Activated naive CD4-positive, alpha-beta T cell treated with anti-CD3 and anti-CD28 coated beads, Interleukin-2, amount 50 U/mL, for 24 hours (primary cell): ENCODE measurements around the gene SELENOO.

Experiments
- H3K27ac Mint-ChIP-seq: one replicate; pipeline ENCODE4 v1.8.0; 2021; ENCODE audit warnings: mild to moderate bottlenecking, mixed read lengths
- H3K27me3 Mint-ChIP-seq: one replicate; pipeline ENCODE4 v1.8.0; 2021; ENCODE audit warnings: mixed read lengths
- H3K36me3 Mint-ChIP-seq: one replicate; pipeline ENCODE4 v1.8.0; 2021; ENCODE audit warnings: mixed read lengths
- H3K4me1 Mint-ChIP-seq: one replicate; pipeline ENCODE4 v1.8.0; 2021; ENCODE audit warnings: mixed read lengths
- H3K4me3 Mint-ChIP-seq: one replicate; pipeline ENCODE4 v1.8.0; 2021; ENCODE audit warnings: mild to moderate bottlenecking, mixed read lengths
- H3K9me3 Mint-ChIP-seq: one replicate; pipeline ENCODE4 v1.8.0; 2021; ENCODE audit warnings: mixed read lengths

SELENOO gene

GRCh38 chr22:50178871-50179869 lies 21.6 kb upstream of the SELENOO start:
- Mint-ChIP-seq H3K4me1 (peaks cover 3% of the 10 kb centered on the region), H3K36me3 (no peaks in the 10 kb centered on the region), H3K9me3 (no peaks in the 10 kb centered on the region), H3K27me3 (peaks cover 2% of the 10 kb centered on the region), H3K27ac (no peak overlapping the region), H3K4me3 (no peak overlapping the region)

- Mint-ChIP-seq H3K4me1 (peaks cover 6% of the 10 kb centered on the region), H3K27ac (no peak overlapping the region), H3K4me3 (no peak overlapping the region), H3K9me3 (no peaks in the 10 kb centered on the region), H3K27me3 (peaks cover 2% of the 10 kb centered on the region), H3K36me3 (no peaks in the 10 kb centered on the region)
Observed at GRCh38 chr22:50179937-50180726, 20.7 kb upstream of the SELENOO start.

- Mint-ChIP-seq H3K27ac (no peak overlapping the region), H3K4me3 (no peak overlapping the region), H3K27me3 (peaks cover 2% of the 10 kb centered on the region), H3K4me1 (peaks cover 9% of the 10 kb centered on the region), H3K9me3 (no peaks in the 10 kb centered on the region), H3K36me3 (no peaks in the 10 kb centered on the region)
Observed at GRCh38 chr22:50180727-50181521, 19.9 kb upstream of the SELENOO start.

- no peaks in the 10 kb centered on the region for H3K9me3 Mint-ChIP-seq
- peaks cover 15% of the 10 kb centered on the region for H3K4me1 Mint-ChIP-seq
- H3K4me3 Mint-ChIP-seq: no peak overlapping the region
- H3K27ac Mint-ChIP-seq: no peak overlapping the region
- peaks cover 2% of the 10 kb centered on the region for H3K27me3 Mint-ChIP-seq
- peaks cover 1% of the 10 kb centered on the region for H3K36me3 Mint-ChIP-seq
Observed at GRCh38 chr22:50182176-50183081, 18.4 kb upstream of the SELENOO start.

- Mint-ChIP-seq H3K4me3 (peak overlapping the region; percentile 54), H3K9me3 (no peaks in the 10 kb centered on the region), H3K4me1 (peaks cover 19% of the 10 kb centered on the region), H3K27me3 (peaks cover 2% of the 10 kb centered on the region), H3K36me3 (peaks cover 1% of the 10 kb centered on the region), H3K27ac (no peak overlapping the region)
Observed at GRCh38 chr22:50183141-50183971, 17.5 kb upstream of the SELENOO start.

GRCh38 chr22:50184004-50184901 lies 16.6 kb upstream of the SELENOO start:
- no peak overlapping the region for H3K27ac Mint-ChIP-seq
- H3K4me1 Mint-ChIP-seq: peaks cover 26% of the 10 kb centered on the region

GRCh38 chr22:50184902-50185374 lies 15.9 kb upstream of the SELENOO start:
- H3K9me3 Mint-ChIP-seq: no peaks in the 10 kb centered on the region
- H3K27ac Mint-ChIP-seq: no peak overlapping the region
- H3K36me3 Mint-ChIP-seq: peaks cover 1% of the 10 kb centered on the region
- H3K27me3 Mint-ChIP-seq: no peaks in the 10 kb centered on the region
- peaks cover 29% of the 10 kb centered on the region for H3K4me1 Mint-ChIP-seq
- H3K4me3 Mint-ChIP-seq: peak overlapping the region; percentile 89

More at GRCh38 chr22:50184004-50184901, 16.6 kb upstream of the SELENOO start:
- Mint-ChIP-seq H3K9me3 (no peaks in the 10 kb centered on the region), H3K27me3 (peaks cover 2% of the 10 kb centered on the region), H3K36me3 (peaks cover 1% of the 10 kb centered on the region), H3K4me3 (peak overlapping the region; percentile 81)

- Mint-ChIP-seq H3K9me3 (no peaks in the 10 kb centered on the region), H3K36me3 (peaks cover 1% of the 10 kb centered on the region), H3K27me3 (no peaks in the 10 kb centered on the region), H3K4me1 (peaks cover 30% of the 10 kb centered on the region), H3K27ac (peak within 1 kb of the TSS; percentile 95), H3K4me3 (peak within 1 kb of the TSS; percentile 95)
Observed at GRCh38 chr22:50185375-50186087, 15.3 kb upstream of the SELENOO start, which contains the start of gene TRABD. TRABD (plus strand) TSS chr22:50185913; CDS start chr22:50193061, 7,148 bp downstream.

GRCh38 chr22:50186181-50186714 lies 14.6 kb upstream of the SELENOO start:
- Mint-ChIP-seq H3K36me3 (peaks cover 1% of the 10 kb centered on the region), H3K27ac (peak overlapping the region; percentile 95), H3K4me1 (peaks cover 32% of the 10 kb centered on the region), H3K27me3 (no peaks in the 10 kb centered on the region), H3K9me3 (no peaks in the 10 kb centered on the region), H3K4me3 (peak overlapping the region; percentile 95)

- H3K4me3 Mint-ChIP-seq: peak overlapping the region; percentile 95
- H3K4me1 Mint-ChIP-seq: peaks cover 39% of the 10 kb centered on the region
- H3K9me3 Mint-ChIP-seq: no peaks in the 10 kb centered on the region
- peak overlapping the region; percentile 95 for H3K27ac Mint-ChIP-seq
- peaks cover 1% of the 10 kb centered on the region for H3K36me3 Mint-ChIP-seq
- H3K27me3 Mint-ChIP-seq: no peaks in the 10 kb centered on the region
Observed at GRCh38 chr22:50186761-50187523, 13.9 kb upstream of the SELENOO start.

GRCh38 chr22:50188356-50188755 lies 12.5 kb upstream of the SELENOO start:
- Mint-ChIP-seq H3K9me3 (no peaks in the 10 kb centered on the region), H3K36me3 (peaks cover 1% of the 10 kb centered on the region), H3K4me3 (peak overlapping the region; percentile 44), H3K27ac (no peak overlapping the region), H3K4me1 (peaks cover 51% of the 10 kb centered on the region), H3K27me3 (no peaks in the 10 kb centered on the region)
